Loucy (cell line): ENCODE measurements around the gene NT5DC4.

ENCODE experiments used
- EZH2phosphoT487 ChIP-seq: fragments of 200-600 bp; IDR thresholded peaks from 2 replicates; pipeline ENCODE4 v1.6.1; 2018; ENCODE audit warnings: antibody characterized with exemption, mild to moderate bottlenecking, moderate library complexity, borderline replicate concordance
- TF ChIP-seq, protein P1 (sequence below): fragments of 200-600 bp; sonication (generic); conservative IDR thresholded peaks from 2 replicates; pipeline ENCODE4 v1.5.1; 2014; ENCODE audit warnings: mild to moderate bottlenecking, antibody characterized with exemption, low read length

- TF ChIP-seq, protein P1, sequence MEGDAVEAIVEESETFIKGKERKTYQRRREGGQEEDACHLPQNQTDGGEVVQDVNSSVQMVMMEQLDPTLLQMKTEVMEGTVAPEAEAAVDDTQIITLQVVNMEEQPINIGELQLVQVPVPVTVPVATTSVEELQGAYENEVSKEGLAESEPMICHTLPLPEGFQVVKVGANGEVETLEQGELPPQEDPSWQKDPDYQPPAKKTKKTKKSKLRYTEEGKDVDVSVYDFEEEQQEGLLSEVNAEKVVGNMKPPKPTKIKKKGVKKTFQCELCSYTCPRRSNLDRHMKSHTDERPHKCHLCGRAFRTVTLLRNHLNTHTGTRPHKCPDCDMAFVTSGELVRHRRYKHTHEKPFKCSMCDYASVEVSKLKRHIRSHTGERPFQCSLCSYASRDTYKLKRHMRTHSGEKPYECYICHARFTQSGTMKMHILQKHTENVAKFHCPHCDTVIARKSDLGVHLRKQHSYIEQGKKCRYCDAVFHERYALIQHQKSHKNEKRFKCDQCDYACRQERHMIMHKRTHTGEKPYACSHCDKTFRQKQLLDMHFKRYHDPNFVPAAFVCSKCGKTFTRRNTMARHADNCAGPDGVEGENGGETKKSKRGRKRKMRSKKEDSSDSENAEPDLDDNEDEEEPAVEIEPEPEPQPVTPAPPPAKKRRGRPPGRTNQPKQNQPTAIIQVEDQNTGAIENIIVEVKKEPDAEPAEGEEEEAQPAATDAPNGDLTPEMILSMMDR, result no peak
- TF ChIP-seq EZH2phosphoT487, result no peak
Observed at GRCh38 chr2:112720785-112721184, at the start of gene NT5DC4.
